HT-29 (cell line): Measurements from ENCODE around the gene PRIM1. TPM values are rescaled to one million over a fixed set of nuclear protein-coding genes. Genes with fewer than 3 reads are reported as not detected.

ENCODE experiments used
- total RNA-seq: library from RNA; depleted of rRNA; stranded (reverse); fragments of >200 nt; shearing (Covaris generic); gene quantifications from 2 replicates; pipeline ENCODE4 v1.2.3, GENCODE V29; 2014; rRNA removed

The PRIM1 gene
- total RNA-seq, 1 experiment from 2014 or later = 10.1 TPM

Other genes starting within 250 kb of the PRIM1 start
- 7.1 and 7.7 TPM in 2 replicates for gene RBMS2, start 230.5 kb downstream of the PRIM1 start, total RNA-seq
- 43.3 and 47.1 TPM in 2 replicates for gene BAZ2A, start 122.0 kb downstream of the PRIM1 start, total RNA-seq
- 397 and 447 TPM in 2 replicates for gene ATP5F1B, start 106.3 kb downstream of the PRIM1 start, total RNA-seq
- gene PTGES3, start 64.0 kb downstream of the PRIM1 start, total RNA-seq = 80.2 and 83.4 TPM in 2 replicates
- gene NACA, start 27.0 kb downstream of the PRIM1 start, total RNA-seq = 1,132 and 1,145 TPM in 2 replicates
- gene HSD17B6, start 11.0 kb upstream of the PRIM1 start, total RNA-seq = 0.16 TPM in 1 of 2 replicates, not detected in the other
- not detected in 2 replicates for gene SDR9C7, start 182.1 kb upstream of the PRIM1 start, total RNA-seq
- not detected in 2 replicates for gene RDH16, start 205.3 kb upstream of the PRIM1 start, total RNA-seq